Breast epithelium (tissue), 3 donors: ENCODE measurements around the gene FRRS1.

Source experiments
- CTCF ChIP-seq, 3 donors: fragments of 450-650 bp; IDR thresholded peaks; one replicate each; pipeline ENCODE4 v1.5.1; 2016 to 2017; ENCODE audit warnings: antibody characterized with exemption in 3 of 3, mild to moderate bottlenecking in 3 of 3, moderate library complexity in 3 of 3
- POLR2A ChIP-seq: fragments of 450-650 bp; IDR thresholded peaks from one replicate; pipeline ENCODE4 v1.6.1; 2016; ENCODE audit warnings: antibody characterized with exemption, mild to moderate bottlenecking, moderate library complexity

DNA sequence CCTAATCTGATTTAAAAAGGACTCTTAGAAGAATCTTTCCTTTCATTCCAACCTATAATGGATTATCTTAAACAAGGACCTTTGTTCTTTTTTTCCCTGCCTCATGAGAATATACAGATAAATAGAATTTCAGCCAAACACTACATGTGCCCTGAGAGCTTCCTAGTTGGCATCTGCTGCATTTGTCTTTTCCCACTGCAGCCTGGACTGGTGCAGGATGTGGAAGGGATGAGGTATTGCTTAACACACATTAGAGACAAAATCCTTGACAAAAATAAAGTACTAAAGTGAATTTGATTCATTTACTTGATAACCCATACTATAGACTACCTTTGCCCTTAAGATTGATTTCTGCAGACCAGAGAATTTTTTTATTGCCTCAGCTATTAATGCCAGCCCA is 61.0 kb downstream of the FRRS1 start:
- TF ChIP-seq CTCF (IDR thresholded peaks at IDR 0.05): no peak
- TF ChIP-seq POLR2A: no peak
